Measurements from ENCODE around the gene STON2.

DNA sequence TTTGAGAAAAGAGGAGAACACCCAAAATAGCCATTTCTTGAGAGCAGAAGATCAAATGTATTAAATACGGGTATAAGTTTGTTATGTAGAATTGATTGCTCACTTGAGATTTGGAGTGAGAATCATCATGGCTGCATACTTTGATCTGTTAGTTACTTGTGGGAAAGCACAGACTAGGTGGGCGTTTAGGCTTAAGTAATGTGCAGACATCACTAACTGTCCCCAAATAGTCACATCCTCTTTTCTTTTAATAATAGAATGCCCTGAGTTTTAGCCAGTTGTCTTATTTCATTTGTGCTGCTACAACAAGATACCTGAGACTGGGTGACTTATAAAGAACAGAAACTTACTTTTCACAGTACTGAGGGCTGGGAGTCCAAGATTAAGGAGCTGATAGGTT, 165.0 kb downstream of the STON2 start:
- no peak for TF ChIP-seq SIN3A (IDR thresholded peaks at IDR 0.05; ENCODE audit: borderline replicate concordance, insufficient read depth, low read depth, low read length)
- TF ChIP-seq, protein P1, sequence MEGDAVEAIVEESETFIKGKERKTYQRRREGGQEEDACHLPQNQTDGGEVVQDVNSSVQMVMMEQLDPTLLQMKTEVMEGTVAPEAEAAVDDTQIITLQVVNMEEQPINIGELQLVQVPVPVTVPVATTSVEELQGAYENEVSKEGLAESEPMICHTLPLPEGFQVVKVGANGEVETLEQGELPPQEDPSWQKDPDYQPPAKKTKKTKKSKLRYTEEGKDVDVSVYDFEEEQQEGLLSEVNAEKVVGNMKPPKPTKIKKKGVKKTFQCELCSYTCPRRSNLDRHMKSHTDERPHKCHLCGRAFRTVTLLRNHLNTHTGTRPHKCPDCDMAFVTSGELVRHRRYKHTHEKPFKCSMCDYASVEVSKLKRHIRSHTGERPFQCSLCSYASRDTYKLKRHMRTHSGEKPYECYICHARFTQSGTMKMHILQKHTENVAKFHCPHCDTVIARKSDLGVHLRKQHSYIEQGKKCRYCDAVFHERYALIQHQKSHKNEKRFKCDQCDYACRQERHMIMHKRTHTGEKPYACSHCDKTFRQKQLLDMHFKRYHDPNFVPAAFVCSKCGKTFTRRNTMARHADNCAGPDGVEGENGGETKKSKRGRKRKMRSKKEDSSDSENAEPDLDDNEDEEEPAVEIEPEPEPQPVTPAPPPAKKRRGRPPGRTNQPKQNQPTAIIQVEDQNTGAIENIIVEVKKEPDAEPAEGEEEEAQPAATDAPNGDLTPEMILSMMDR (IDR thresholded peaks at IDR 0.05): no peak
